Fibroblast of skin of right quadriceps (primary cell): ENCODE measurements around the gene NUMB.

ENCODE experiments used
- DNase-seq: peaks from one replicate; pipeline ENCODE4 v3.0.0-alpha.2; 2013

The NUMB gene

GRCh38 chr14:73286598-73286997, 171.7 kb downstream of the NUMB start:
- DNase-seq: no peak

GRCh38 chr14:73285979-73286378, 172.4 kb downstream of the NUMB start:
- DNase-seq: no peak

- DNase-seq: peak; percentile 38
These were observed 174.6 kb downstream of the NUMB start for GRCh38 chr14:73283608-73284379.

- no peak for DNase-seq
These were observed 177.4 kb downstream of the NUMB start for GRCh38 chr14:73280903-73281302.

- DNase-seq: no peak
These were observed 181.0 kb downstream of the NUMB start for GRCh38 chr14:73277376-73277775.

- DNase-seq: no peak
These were observed 181.5 kb downstream of the NUMB start for GRCh38 chr14:73276836-73277235.

GRCh38 chr14:73273799-73274198, 184.5 kb downstream of the NUMB start:
- DNase-seq: no peak

GRCh38 chr14:73272393-73272792, 186.0 kb downstream of the NUMB start:
- no peak for DNase-seq

- peak; percentile 19 for DNase-seq
These were observed 188.4 kb downstream of the NUMB start for GRCh38 chr14:73269729-73270531.

GRCh38 chr14:73267474-73267873, 190.9 kb downstream of the NUMB start:
- no peak for DNase-seq

GRCh38 chr14:73266317-73266716, 192.0 kb downstream of the NUMB start:
- DNase-seq: no peak

GRCh38 chr14:73265721-73266046, 192.7 kb downstream of the NUMB start:
- DNase-seq: no peak

- no peak for DNase-seq
These were observed 193.2 kb downstream of the NUMB start for GRCh38 chr14:73264885-73265720.

- DNase-seq: no peak
These were observed 194.1 kb downstream of the NUMB start for GRCh38 chr14:73264080-73264884.

- no peak for DNase-seq
These were observed 194.7 kb downstream of the NUMB start for GRCh38 chr14:73263606-73264005.

GRCh38 chr14:73262427-73263183, 195.7 kb downstream of the NUMB start:
- DNase-seq: no peak

- no peak for DNase-seq
These were observed 196.6 kb downstream of the NUMB start for GRCh38 chr14:73261520-73262426.

- no peak for DNase-seq
These were observed 197.3 kb downstream of the NUMB start for GRCh38 chr14:73261075-73261474.

GRCh38 chr14:73260574-73260973, 197.8 kb downstream of the NUMB start:
- DNase-seq: no peak

- DNase-seq: no peak
These were observed 198.5 kb downstream of the NUMB start for GRCh38 chr14:73259837-73260236.
